ENCODE results near the gene OLFML2A.

The OLFML2A gene

DNA sequence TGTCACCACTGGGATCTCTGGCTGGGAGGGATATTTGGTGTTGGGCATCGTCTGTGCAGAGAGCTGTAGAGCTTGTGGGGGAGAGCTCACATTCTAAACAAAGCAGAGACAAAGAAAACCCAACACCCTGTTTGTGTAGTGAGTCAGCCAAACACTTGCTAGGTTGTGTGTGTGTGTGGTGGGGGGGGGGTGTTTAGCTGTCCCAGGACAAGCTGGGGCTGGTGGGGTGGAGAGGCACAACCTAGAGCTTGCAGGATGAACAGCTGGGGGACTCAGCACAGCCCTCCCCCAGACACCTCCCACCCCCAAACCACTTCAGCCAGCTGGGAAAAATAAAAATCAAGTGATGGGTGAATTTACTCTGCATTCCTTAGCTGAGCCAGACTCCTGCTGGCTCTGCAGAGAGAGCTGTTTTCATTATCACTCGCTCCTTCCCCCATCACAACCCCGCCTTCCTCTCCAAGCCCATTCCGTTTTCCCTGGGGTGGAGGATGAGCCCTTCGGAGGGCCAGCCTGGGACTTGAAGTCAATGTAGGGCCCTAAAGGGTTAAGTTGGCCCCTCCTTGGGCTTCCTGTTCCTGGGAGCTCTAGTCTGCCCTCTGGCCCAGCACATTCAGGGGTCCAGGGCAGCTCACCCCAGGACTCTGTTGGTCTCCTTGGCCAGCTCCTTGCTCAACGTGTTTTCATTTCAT lies 2.6 kb downstream of the OLFML2A start:
- DNase-seq, result no peak

DNA sequence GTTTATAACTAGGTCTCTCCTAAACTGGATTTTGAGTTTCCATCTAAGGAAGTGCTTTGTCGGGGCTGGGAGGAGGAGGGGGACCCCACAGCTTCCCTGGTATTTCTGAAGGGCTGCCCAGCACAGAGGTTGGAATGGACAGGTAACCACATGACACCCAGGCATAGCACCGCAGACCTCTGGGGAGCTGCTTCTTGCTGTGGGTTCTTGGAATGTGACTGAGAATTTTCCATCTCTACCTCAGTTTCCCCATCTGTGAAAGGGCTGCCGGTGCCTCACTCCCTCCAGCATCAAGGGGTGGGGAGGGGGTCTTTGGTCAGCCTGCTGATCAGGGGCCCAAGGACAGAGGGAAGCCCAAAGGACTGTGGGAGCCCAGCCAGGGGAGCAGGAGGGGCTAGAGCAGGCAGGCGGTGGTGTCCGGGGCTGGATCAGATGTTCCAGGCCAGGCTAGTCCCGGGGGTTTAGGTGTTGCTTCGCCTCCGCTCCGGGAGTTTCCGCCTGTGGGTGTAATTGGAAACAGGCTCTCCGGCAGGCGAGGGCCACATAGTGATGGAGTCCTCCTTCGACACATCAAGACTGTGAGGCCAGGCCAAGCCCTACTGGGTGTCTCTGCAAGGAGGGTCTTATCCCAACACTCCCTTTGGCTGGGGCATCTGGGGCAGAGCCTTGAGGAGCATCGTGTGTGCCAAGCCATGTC lies 3.3 kb downstream of the OLFML2A start:
- no peak for DNase-seq

DNA sequence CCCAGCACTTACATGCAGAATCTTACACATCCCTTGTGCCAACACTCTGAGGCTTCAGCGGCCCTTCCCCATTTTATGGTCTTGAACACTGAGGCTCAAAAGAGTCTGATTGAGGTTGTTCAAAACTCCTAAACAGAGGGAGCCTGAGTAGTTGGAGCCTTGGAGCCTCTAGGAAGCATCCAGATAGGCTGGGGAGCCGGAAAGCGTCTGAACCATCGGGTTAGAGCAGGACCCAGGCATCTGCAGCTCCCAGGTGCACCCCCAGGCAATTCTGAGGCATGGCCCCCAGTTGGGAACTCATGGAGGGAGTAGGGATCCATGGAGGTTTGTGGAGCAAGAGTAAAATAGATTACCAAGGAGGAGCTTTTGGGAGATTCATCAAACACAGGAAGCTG lies 3.8 kb downstream of the OLFML2A start:
- DNase-seq, result no peak

DNA sequence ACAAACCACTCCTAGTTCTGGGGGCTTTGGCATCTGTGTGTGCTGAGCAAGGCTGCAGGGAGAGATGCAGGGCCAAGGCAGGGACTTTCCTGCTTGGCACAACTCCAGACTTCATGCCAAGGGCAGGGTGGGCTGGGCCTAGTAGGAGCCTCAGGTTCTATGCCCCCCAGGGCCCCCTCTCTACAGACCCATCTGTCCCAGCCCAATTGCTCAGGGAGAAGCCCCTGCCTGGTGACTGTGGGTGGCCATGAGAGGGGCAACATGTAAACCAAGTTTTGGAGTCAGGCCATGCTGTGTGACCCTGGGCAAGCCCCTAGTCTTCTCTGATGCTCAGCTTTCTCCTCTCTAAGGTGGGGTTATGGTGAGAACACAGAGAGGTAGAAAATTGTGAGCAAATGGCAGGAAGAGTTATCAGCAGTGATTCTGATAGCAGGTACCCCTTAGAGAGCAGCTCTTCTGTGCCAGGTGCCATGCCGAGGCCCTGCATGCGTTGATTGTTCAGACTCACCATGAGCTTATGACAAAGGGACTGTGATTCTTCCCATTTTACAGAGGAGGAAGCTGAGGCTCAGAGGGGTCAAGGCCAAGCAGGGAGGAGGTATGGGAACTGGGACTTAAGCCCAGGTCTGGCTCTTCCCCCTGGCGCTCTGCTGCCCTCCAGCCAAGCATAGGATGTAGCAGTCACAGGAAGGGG lies 5.2 kb downstream of the OLFML2A start:
- DNase-seq, result no peak

DNA sequence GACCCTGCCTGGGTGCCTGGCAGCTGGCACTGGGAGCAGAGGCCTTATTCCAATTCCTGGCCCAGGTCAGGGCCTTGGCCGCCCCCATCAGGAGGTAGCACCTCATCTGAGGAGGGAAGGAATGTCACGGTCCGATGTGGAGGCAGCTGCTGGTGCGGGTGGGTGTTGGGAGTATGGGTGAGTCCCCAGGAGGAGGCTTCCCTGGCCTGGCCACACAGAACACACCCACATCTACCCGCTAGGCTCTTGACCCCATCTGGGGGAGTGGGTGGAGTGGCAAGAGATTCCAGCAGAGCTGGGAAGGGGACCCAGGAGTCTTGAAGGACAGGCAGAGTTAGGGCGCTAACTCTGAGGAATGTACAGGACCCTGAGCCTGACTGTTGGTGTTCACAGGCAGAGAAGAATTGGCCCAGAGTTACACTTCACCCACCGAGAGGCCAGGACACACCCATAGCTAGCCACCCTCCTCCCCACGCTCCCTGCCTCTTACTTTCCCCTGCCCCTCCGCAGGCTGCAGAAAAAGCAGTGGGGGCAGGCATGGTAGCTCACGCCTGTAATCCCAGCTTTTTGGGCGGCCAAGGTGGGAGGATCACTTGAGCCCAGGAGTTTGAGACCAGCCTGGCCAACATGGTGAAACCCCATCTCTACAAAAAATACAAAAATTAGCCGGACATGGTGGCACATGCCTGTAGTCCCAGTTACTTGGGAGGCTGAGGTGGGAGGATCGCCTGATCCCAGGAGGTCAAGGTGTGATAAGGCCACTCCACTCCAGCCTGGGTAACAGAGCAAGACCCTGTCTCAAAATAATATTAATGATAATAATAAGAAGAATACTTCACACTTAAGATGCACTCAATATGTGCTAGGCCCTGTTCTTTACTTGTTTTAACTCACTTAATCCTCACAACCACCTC lies 6.0 kb downstream of the OLFML2A start:
- DNase-seq, result no peak

DNA sequence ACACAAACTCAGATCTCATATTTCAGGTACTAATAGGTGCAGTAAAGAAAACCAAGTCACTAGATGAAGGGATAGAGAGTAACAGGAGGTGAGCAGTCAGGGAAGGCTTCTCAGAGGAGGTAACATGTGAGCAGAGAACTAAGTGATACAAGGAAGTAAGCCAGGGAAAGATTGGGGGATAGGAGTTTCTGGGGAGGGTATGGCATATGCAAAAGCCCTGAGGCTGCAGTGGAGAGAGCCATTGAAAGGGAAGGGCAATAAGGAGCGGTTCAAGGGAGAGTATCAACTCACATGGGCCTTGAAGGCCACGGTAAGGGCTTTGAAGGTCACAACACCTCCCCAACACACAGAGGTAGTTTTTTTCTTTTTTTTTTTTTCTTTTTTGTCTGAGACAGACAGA lies 6.9 kb downstream of the OLFML2A start:
- no peak for DNase-seq

DNA sequence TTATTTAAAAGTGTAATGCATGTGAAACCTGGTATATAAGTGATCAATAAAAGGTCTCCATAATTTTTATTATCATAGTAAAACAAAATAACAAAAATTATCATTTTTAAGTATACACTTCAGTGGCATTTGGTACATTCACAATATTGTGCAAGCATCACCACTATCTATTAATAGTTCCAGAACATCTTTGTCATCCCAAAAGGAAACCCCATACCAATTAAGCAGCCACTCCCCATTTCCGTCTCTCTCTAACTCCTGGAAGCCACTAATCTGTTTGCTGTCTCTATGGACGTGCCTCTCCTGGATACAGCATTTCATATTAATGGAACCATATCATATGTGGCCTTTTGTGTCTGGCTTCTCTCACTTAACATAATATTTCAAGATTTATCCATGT lies 7.6 kb downstream of the OLFML2A start:
- DNase-seq, result no peak

DNA sequence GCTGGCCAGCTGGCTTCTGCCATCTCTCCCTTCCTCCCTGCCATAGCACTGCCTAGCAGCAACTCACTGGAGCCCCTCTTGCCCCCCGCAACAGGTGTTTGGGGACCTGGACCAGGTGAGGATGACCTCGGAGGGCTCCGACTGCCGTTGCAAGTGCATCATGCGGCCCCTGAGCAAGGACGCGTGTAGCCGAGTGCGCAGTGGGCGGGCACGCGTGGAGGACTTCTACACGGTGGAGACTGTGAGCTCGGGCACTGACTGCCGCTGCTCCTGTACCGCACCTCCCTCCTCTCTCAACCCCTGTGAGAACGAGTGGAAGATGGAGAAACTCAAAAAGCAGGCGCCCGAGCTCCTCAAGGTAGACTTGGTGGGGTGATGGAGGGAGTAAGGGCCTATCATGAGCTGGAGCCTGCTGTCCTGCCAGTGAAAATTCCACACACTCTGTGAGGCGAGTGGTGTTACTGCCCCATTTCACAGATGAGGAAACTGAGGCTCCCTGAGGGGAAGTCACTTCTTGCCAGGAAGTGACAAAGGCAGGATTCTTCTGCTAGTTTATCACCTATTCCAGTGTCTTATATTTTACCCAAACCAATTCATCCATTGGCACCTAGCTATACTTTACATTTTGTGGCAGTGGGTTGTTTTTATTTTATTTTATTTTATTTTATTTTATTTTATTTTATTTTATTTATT lies 10.1 kb downstream of the OLFML2A start:
- DNase-seq, result no peak

DNA sequence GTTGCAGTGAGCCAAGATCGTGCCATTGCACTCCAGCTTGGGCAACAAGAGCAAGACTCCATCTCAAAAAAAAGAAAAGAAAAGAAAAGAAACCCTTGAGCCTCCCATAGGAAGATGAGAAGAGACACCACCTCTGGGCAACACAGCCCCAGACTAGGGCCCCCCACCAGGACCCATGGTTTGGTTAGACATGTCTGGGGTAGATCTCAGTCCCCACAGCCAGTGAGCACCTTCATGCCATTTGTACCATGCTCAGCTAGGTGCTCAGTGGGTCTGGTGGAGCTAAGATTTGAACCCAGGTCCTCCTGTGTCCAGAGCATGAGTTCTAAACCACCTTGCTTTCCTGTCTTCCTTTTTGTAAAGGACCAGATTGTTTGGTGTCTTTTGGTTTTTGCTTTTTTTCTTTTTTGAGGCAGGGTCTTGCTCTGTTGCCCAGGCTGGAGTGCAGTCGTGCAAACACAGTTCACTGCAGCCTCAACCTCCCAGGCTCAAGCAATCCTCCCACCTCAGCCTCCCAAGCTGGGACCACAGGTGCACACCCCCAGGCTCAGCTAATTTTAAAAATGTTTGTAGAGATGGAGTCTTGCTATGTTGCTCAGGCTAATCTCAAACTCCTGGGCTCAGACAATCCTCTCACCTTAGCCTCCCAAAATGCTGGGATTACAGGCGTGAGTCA lies 11.7 kb downstream of the OLFML2A start:
- no peak for DNase-seq

DNA sequence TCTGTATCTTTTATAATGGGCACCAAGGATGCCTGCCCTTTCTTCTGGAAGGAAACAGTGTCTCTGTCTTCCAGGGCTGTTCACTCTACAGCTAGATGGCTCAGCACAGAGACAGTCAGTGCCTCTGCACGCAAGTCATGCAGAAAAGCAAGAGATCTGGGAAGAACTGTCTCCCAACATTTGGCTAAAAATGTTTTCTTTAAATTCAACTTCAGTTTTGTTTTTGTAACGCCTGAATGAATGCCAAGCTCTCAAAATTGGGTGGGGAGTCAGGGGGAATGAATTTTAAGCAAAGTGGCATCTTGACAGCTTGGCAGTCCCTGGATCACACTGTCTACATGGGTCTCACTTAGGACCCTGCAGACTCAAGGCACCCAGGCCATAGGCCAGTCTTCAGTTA lies 12.6 kb downstream of the OLFML2A start:
- DNase-seq, result no peak

DNA sequence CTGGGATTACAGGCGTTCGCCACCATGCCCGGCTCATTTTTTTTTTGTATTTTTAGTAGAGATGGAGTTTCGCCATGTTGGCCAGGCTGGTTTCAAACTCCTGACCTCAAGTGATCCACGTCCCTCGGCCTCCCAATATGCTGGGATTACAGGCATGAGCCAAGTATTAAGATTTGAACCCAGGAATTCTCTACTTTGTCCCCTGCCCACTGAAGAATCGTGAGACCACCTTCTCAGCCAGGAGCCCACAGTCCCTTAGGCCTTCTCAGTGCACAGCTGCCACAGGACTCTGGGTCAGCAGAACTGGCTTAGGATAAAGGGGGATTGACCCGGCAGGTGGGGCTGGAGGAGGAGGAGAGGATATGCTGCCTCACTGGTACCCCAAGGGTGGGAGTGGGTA lies 13.4 kb downstream of the OLFML2A start:
- no peak for DNase-seq

DNA sequence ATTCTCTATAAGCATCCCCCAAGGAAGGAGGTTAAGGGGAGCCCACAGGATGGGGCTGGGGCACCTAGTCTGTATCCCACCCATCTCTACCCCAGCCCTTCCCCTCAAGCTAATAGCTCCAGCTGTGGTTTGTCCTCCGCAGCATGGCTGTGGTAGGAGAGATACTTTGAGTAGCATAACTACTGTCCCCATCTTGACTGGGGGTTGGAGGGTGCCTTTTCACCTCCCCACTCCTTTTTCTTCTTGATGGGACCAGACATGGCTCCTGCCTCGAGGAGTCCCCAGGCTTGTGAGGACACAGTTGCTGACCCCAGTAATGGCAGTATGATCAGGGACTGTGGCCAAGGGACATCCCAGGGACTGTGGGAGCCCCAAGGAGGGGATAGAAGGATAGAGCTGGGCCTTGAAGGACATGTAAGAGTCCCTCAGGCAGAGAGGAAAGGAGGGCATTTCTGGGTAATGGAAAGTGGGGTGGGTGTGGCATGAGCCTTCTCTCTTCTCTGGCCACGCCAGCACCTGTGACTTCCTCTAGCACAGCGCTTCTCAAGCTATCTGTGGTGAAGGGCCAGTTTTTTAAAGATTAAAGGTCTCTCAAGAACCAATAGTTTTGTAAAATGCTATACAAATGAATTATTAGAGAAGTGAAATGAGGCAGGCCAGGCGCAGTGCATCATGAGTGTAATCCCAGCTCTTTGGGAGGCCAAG lies 14.0 kb downstream of the OLFML2A start:
- no peak for DNase-seq

DNA sequence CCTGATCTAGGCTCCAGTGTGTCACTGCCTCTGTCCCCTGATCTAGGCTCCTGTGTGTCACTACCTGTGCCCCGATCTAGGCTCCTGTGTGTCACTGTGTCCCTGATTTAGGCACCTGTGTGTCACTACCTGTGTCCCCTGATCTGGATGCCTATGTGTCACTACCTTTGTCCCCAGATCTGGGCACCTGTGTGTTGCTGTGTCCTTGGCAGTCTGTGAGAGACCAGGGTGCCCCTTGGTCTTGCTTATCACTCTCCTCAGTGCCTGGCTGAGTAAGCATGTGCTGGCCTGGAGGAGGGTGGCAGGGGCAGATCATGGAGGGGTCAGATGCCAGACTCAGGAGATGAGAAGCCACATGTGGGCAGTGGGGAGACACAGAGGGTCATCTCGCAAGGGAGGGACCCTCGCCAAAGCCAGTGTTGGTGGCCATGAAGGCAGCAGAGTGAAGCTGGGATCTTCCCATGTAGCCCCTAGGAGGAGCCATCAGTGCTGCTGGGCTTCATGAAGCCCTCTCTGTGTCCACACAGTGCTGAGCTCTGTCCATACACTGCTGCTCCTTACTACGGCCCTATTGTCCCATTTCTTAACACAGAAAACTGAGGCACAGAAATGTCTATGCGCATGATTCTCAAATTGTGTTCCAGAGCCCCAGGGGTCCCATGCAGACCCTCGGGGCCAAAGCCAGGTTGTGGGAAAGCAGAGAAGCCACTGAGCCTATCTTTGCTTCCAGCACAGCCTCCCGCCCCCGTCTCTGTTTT lies 15.5 kb downstream of the OLFML2A start:
- DNase-seq, result no peak

DNA sequence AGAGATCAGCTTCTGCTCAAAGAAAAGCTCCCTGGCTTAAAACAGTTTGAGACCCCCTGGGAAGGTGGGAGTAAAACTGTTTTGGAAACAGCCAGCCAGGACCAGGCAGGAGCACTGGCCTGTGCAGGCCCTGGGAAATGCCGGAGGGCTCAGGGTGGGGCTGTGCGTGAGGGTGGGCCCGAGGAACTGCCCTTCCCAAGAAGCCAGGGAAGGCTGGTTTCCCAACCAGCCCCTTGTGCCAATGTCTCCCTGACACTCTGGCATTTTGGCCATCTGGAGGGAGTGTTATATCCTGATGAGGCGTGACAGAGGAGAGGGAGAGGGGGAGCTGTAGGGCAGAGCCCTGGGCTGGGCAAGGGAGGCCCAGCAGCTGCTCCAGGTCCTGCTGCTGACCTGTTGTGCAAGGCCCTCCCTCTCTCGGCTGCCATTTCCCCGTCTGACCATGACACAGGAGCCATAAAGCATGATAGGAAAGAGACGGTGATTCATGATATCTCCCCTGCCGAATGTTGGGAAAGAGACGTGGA lies 16.1 kb downstream of the OLFML2A start:
- no peak for DNase-seq

DNA sequence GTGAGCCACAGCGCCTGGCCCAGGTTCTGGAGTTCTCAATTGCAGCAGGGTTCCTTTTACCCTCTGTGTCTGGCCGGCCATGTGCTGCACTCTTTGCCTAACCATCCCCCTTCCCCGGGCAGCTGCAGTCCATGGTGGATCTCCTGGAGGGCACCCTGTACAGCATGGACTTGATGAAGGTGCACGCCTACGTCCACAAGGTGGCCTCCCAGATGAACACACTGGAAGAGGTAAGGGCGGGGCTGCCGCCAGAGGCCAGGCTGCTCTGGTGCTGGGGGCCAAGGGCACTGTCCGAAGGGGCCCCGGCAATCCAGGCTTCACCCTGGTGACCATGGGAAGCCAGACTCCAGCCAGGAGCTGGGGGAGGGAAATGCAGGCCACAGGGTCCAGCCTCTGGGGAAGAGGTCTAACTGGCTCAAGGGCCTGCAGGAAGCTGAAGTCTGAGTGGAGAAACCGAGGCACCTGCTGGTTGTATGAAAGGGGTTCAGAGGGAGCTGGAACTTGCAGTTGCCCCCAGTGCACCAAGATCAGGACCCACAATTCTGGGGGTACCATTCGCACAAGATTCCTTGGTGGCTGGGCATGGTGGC lies 18.1 kb downstream of the OLFML2A start:
- no peak for DNase-seq

DNA sequence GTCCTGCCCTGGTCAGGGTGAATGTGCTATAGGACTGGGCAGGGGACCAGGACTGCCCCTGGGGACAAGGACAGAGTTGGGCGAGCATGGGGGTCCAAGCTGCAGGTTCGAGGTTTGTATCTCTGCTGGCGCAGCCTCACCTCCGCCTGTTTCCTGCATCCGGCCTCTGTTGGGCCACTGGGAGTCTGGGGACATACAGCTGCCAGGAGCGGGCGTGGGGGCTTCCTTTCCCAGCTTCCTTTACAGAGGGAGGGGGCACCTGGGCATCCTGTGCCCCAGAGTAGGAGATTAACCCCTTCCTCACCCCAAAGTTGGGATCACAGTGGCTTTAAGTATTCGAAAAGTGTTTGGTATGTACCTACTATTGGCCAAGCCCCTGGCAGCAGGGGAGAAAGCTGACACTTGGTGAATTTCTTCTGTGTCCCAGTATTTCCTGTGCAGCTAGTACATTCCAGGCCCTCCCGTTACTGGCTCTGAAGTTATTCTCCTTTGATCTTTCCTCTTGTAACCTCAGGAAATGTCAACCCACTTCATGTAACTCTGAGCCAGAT lies 19.0 kb downstream of the OLFML2A start:
- DNase-seq, result no peak

DNA sequence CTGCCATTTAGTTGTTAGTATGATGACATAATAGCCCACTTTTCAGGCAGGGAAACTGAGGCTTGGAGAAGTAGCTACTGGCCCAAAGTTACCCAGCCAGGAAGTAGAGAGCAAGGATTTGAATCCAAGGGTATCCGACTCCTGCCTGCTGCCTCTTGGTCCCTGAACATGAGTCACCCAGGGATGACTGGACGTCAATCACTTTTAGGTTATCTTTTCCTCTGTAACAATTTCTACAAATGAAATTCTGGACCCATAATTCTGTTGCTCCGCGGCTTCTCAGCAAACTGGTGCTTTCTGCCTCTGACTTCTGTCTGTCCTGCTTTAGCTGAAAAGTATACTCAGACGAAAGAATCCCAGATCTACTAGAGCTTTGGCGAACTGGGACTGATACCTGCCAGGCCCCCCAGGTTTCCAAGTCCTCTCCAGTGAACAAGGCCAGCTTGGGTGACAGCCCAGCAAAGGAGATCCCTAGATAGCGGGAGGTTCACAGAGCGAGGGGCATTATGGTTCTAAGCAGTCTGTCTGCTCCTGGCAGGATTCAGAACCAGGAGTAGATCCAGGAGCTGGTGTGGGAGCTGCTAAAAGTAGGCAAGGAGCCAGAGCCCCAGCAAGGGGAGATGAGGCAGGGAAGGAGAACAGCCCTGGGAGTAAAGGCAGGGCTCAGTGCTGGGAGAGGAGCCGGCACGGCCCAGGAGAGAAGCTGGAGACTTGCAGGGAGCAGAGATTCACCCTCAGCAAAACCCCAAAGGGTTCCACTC lies 20.6 kb downstream of the OLFML2A start:
- no peak for DNase-seq

DNA sequence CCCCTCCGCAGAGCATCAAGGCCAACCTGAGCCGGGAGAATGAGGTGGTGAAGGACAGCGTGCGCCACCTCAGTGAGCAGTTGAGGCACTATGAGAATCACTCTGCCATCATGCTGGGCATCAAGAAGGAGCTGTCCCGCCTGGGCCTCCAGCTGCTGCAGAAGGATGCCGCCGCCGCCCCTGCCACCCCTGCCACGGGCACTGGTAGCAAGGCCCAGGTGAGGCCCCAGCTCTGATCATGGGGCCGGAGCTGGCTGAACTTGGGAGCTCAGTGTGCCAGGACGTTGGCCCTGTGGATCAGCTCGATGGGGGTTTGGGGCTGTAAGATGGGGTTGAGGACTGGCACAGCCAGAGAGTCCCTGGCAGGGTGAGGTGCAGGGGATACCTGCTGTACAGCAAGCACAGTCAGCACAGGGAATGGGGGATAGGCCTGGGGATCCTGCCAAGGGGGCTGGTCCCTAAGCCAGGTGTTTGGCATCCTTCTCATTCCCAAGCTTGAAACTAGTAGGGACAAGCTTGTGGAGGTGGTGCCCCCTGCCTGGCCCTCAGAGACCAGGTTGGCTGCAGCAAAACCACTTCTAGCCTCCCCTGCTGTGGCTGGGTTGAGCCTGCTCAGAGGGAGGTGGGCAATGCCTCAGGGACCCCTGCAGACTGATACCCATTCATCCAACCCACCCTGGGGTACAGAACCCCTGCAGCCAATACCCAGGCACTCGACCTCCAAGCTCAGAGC lies 22.5 kb downstream of the OLFML2A start:
- no peak for DNase-seq
